Measurements from ENCODE around the gene PRSS38.
"Not testable (repeated sequence)": the region's sequence is repeated elsewhere in the genome, so short reads cannot be mapped to it uniquely, and the experiment has no call there.

The PRSS38 gene

DNA sequence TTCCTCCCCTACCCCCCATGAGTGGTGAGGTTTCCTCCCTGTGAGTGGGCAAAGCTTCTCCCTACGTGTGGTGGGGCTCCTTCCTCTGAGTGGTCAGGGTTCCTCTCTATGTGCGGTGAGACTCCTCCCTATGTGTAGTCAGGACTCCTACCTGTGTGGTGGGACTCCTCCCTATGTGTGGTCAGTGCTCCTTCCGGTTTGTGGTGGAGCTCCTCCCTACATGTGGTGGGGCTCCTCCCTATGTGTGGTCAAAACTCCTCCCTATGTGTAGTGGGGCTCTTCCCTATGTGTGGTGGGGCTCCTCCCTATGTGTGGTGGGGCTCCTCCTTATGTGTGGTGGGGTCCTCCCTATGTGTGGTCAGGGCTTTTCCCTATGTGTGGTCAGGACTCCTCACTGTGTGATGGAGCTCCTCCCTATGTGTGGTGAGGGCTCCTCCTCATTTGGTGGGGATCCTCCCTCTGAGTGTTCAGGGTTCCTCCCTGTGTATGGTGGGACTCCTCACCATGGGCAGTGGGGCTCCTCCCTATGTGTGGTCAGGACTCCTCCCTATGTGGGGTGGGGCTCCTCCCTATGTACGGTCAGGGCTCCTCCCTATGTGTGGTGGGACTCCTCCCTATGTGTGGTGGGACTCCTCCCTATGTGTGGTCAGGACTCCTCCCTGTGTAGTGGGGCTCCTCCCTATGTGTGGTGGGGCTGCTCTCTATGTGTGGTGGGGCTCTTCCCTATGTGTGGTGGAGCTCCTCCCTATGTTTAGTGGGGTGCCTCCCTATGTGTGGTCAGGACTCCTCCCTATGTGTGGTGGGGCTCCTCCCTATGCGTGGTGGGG, 29.1 kb downstream of the PRSS38 start:
- no peak for DNase-seq (ENCODE audit: low spot score)

- DNase-seq (ENCODE audit: low spot score) = no peak
Observed at GRCh38 chr1:227845147-227845458, 29.6 kb downstream of the PRSS38 start.

- no peak for DNase-seq (ENCODE audit: low spot score)
Observed at GRCh38 chr1:227845519-227845918, 30.0 kb downstream of the PRSS38 start.

- DNase-seq (ENCODE audit: low spot score) = no peak
Observed at GRCh38 chr1:227846265-227846858, 30.9 kb downstream of the PRSS38 start.

DNA sequence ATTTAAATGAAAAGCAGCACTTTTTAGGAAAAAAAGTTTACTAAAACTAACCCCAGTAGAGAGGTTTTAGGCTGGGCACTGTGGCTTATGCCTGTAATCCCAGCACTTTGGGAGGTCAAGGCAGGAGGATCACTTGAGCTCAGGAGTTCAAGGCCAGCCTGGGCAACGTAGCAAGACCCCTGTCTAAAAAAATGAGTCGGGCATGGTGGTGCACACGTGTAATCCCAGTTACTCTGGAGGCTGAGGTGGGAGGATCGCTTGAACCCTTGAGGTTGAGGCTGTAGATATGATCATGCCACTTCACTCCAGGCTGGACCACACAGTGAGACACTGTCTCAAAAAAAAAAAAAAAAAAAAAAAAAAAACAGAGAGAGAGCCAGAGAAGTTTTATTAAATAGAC, 31.6 kb downstream of the PRSS38 start:
- DNase-seq (ENCODE audit: low spot score) = not testable (repeated sequence)

DNA sequence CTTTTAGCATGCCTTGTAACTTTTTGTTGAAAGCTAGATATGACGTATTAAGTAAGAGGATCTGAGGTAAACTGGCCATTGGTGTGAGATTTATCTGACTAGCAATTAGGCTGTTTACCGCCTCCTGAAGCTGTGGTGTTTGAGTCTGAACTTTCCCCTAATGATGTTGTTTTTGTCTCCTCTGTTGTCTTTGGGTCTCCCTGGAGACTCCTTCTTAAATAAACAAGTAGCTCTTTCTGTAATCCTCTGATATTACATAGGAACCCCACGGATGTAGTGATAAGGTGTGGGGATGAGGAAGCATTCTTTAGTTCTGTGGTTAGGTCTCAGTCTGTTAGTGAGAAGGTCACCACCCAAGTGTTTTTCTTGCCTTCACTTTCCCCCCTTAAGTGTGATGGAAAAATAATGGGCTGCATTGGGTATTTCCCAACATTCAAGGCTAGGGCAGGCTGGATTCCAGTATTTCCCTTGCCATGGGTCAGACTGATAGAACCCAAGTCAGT, 33.0 kb downstream of the PRSS38 start:
- no peak for DNase-seq (ENCODE audit: low spot score)

DNA sequence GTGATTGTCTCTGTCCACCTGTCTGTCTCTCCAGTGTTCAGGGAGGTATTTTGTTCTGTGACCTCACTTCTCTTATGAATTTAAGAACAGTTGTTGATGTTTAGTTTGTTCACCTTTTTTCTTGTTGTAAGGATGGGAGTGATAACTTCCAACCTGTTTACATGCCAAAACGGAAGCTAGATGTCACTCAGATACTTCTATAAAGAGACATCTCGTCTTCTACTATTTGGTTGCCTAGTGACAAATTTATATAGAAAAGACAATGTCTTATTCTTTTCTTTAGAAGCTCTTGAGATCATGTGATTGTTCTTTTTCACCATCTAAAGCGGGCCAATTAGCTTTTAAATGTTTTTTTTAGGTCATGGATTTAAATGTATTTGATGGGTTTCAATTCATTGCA, 33.8 kb downstream of the PRSS38 start:
- no peak for DNase-seq (ENCODE audit: low spot score)

DNA sequence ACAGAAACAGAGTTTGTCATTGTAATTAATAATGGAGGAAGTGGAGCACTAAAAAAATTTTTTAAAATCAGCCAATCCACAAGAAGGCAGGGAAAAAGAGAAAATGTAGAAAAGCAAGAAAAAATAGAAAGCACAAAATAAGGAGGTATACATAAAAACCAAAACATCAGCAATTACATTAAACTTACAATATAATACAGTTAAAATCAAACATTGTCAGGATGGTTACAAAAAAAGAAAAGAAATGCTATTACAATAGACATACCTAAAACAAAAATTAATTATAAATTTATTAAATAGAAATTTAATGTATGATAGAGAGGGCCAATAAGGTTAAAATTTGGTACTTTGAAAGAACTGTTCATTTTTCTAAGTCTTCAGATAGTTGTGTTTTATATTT, 38.7 kb downstream of the PRSS38 start:
- no peak for DNase-seq (ENCODE audit: low spot score)

GRCh38 chr1:227855687-227856086, 40.2 kb downstream of the PRSS38 start:
- DNase-seq (ENCODE audit: low spot score) = no peak

DNA sequence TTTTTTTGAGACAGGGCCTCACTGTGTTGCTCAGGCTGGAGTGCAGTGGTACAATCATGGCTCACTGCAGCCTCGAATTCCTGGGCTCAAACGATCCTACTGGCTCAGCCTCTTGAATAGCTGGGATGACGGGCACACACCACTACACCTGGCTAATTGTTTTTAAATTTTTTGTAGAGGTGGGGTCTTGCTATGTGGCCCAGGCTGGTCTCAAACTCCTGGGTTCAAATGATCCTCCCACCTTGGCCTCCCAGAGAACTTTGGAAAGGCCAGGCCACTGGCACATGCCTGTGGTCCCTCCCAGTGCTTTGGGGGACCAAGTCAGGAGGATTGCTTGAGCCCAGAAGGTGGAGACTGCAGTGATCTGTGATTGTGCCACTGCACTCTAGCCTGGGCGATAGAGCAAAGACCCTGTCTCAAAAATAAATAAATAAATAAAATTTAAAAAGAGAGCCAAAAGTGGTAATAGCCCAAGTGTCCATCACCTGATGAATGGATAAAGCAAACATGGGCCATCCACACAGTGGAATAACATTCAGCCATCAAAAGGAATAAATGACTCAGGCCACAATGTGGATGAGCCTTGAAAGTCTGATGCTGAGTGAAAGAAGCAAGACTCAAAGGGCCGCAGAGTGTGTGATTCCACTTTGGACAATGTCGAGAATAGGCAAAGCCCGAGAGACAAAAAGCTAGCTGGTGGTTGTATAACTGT, 40.8 kb downstream of the PRSS38 start:
- no peak for DNase-seq (ENCODE audit: low spot score)

DNA sequence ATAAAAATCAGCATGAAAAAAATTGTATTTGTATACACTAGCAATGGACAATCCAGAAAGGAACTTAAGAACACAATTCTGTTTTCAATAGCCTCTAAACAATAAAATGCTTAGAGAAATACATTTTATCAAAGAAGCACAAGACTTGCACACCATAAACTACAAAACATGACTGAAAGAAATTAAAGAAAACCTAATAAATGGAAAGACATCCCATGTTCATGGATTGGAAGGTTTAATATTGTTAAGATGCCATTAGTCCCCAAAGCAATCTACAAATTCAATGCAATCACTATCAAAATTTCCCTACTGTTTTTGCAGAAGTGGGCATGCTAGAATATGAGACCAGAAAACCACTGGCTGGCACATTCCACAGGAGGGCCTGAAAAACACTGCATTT, 49.4 kb downstream of the PRSS38 start:
- DNase-seq (ENCODE audit: low spot score) = no peak

- DNase-seq (ENCODE audit: low spot score) = no peak
Observed at GRCh38 chr1:227869279-227869842, 53.9 kb downstream of the PRSS38 start.

DNA sequence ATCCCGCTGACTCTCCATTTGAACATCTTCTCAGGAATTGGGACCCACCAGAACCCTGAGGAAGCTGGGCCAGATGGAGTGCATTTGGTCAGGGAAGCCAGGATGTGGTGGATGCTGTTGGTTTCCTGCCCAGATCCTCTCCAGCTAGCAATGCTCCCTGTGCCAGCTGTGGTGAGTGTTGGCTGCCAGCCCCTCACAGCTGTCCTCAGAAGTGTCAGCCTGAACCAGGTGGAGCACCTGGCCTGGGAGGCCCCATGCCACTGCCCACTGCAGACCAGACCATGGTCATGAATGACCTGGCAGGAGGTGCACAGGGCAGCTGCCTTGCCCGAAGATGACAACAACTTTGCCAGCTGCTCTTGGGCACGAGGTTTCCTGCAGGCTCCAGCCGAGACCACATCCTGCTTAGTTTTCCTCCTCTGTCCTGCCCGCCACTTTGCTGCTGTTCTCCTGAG, 54.4 kb downstream of the PRSS38 start:
- DNase-seq (ENCODE audit: low spot score) = no peak

DNA sequence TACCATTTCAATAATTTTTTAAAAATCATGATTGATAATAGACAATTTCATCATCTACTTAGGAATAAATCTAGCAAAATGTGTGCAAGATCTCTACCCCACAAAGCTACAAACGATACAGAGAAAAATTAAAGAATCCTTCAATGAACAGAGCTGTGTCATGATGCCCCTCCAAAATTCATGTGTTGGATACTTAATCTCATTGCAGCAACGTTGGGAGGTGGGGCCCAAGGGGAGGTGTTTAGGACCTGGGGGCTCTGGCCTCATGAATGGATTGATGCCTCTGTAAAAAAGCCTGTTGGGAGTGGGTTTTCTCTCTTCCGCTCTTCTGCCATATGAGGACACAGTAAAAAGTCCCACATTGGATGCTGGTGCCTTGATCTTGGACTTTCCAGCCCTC, 54.9 kb downstream of the PRSS38 start:
- no peak for DNase-seq (ENCODE audit: low spot score)

- not testable (repeated sequence) for DNase-seq (ENCODE audit: low spot score)
Observed at GRCh38 chr1:227871892-227872291, 56.4 kb downstream of the PRSS38 start.

DNA sequence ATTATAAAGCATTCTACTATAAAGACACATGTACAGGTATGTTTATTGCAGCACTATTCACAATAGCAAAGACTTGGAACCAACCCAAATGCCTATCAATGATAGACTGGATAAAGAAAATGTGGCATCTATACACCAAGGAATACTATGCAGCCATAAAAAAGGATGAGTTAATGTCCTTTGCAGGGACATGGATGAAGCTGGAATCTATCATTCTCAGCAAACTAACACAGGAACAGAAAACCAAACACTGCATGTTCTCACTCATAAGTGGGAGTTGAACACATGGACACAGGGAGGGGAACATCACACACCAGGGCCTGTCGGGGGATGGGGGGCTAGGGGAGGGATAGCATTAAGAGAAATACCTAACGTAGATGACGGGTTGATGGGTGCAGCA, 62.3 kb downstream of the PRSS38 start:
- not testable (repeated sequence) for DNase-seq (ENCODE audit: low spot score)

DNA sequence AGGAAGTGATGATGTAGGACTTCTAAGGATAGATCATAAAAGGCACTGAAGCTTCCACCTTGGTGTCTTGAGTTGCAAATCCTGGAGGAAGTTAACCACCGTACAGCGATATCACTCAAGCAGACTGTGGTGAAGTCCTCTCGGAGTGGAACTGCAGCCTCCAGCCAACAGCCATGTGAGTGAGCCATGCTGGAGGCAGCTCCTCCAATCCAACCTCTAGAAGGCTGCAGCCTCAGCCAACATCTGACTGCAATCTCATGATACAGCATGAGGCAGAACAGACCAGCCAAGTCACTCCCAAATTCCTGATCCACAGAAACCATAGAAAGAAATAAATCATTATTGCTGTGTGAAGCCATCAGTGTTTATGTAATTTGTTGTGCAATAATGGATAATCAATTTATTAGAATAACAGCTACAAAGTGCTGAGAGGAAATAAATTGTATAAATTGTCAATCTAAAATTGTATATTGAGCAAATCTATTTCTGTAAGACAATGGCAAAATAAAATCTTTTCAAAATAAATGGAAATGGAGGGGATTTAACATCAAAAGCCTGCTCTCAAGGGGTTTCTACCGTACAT, 65.0 kb downstream of the PRSS38 start:
- DNase-seq (ENCODE audit: low spot score) = no peak

GRCh38 chr1:227883073-227883520, 67.6 kb downstream of the PRSS38 start:
- DNase-seq (ENCODE audit: low spot score) = no peak

- no peak for DNase-seq (ENCODE audit: low spot score)
Observed at GRCh38 chr1:227883641-227884301, 68.3 kb downstream of the PRSS38 start.

DNA sequence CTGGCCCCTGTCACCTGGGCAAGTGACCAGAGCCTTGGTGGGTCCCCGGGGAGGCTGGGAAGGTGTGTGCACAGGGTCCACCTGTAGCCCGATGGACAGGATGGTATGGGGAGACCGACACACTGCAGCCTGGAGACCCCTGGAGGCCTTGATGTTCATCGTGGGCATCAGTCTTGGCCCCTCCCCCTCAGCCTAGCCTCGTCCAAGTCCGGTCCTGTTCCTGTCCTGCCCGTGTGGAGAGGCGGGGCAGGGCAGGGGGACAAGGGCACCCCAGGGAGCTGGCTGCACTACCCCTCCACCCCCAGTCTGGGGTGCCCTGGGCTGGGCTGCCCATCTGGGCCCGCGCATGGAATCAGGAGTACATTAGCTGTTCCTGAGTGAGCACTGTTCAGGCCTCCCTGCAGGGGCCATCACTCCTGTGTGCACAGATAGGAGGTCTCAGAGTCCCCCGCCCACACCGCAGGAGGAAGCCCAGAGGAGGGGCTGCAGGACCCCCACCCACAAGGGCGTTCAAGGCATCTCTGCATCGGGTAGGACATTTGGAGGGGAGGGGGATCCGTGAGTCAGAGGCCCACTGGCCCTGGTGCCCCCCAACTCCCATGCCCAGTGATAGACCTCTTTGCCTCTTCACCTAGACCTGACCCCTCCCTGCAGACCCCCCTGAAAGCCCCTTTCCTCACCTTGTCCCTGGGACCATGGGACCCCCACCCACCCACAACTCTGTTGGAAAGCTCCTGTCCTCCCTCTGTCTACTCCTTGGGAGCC, 69.1 kb downstream of the PRSS38 start:
- no peak for DNase-seq (ENCODE audit: low spot score)

DNA sequence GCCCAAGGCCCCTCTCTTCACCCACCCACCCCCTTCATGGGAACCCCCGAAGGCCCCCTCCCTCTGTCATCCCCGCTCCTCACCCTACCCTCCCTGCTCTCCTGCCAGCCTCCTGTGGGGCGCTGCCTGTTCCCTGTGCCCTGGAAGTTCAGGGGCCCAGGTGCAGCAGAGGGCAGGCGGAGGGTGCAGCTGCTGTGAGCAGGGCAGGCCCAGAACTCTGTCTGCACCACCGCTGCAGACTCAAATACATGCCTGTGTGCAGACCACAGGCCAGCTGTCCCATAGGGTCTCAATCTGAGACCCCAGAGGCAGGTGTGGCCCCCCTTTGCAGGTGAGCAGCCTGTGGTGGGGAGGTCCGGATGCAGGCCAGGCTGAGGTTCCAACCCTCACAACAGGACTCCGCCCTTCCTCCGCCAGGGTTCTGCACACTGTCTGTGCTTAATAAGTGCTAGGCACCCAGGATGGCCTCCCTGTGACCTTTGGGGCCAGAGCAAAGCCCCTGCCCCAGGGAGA, 69.7 kb downstream of the PRSS38 start:
- no peak for DNase-seq (ENCODE audit: low spot score)
